HEK293 (cell line): ENCODE data around the gene MALT1.

ENCODE experiments used
- CTCF ChIA-PET: fragments of 350-600 bp; formaldehyde crosslinking; extraction: SDS; loops from one replicate; lab custom pipeline; 2021; ENCODE audit warnings: antibody characterized with exemption; lab: Yijun Ruan, JAX
- POLR2A ChIA-PET: fragments of 300-600 bp; formaldehyde crosslinking; extraction: SDS; loops from one replicate; lab custom pipeline; 2020; ENCODE audit warnings: antibody characterized with exemption, inconsistent platforms; lab: Yijun Ruan, JAX
- H3K27ac ChIP-seq: fragments of 200-500 bp; sonication (Bioruptor generic); 2 replicates; pipeline ENCODE4 v1.5.1; 2014; ENCODE audit warnings: low read depth, low read length, control low read depth, inconsistent platforms; ENCODE audit errors: extremely low read depth
- H3K36me3 ChIP-seq, 2 experiments: fragments of 200-500 bp in 1 of 2; sonication (Bioruptor generic) in 1 of 2; 1 replicate in 1 of 2; 2 replicates in 1 of 2; pipeline ENCODE4 v1.5.1; 2014 to 2017; ENCODE audit warnings: inconsistent platforms in 2 of 2, low read length in 2 of 2; ENCODE audit not compliant: control insufficient read depth in 2 of 2, insufficient read depth in 1 of 2
- H3K4me1 ChIP-seq: fragments of 200-500 bp; sonication (Bioruptor generic); 2 replicates; pipeline ENCODE4 v1.5.1; 2014; ENCODE audit warnings: mild to moderate bottlenecking, low read length, inconsistent platforms; ENCODE audit not compliant: control insufficient read depth, insufficient read depth
- H3K4me3 ChIP-seq: 2 replicates; pipeline ENCODE4 v1.5.1; 2011; ENCODE audit warnings: low read depth, mild to moderate bottlenecking, control low read depth, low read length, moderate library complexity
- H3K9me3 ChIP-seq: fragments of 200-500 bp; sonication (Bioruptor generic); 2 replicates; pipeline ENCODE4 v1.5.1; 2014; ENCODE audit warnings: low read depth, low read length, inconsistent platforms; ENCODE audit not compliant: control insufficient read depth, insufficient read depth
- GLI4 ChIP-seq: fragments of 450-650 bp; formaldehyde crosslinking; IDR thresholded peaks from 2 replicates; pipeline ENCODE4 v1.5.1; 2016; ENCODE audit warnings: missing biosample characterization, missing genetic modification characterization
- GLIS2 ChIP-seq: fragments of 450-650 bp; formaldehyde crosslinking; IDR thresholded peaks from 2 replicates; pipeline ENCODE4 v1.5.1; 2016; ENCODE audit warnings: missing biosample characterization, missing genetic modification characterization
- IKZF3 ChIP-seq: fragments of 450-650 bp; IDR thresholded peaks from 2 replicates; pipeline ENCODE4 v1.5.0; 2018; ENCODE audit warnings: missing biosample characterization, mild to moderate bottlenecking, missing genetic modification characterization, moderate library complexity
- ZBTB17 ChIP-seq: fragments of 450-650 bp; formaldehyde crosslinking; IDR thresholded peaks from 2 replicates; pipeline ENCODE4 v1.5.1; 2016; ENCODE audit warnings: missing biosample characterization, missing genetic modification characterization
- ZBTB8A ChIP-seq: fragments of 450-650 bp; formaldehyde crosslinking; IDR thresholded peaks from 2 replicates; pipeline ENCODE4 v1.5.1; 2016; ENCODE audit warnings: missing biosample characterization, missing genetic modification characterization
- ZEB2 ChIP-seq: fragments of 450-650 bp; formaldehyde crosslinking; IDR thresholded peaks from 2 replicates; pipeline ENCODE4 v1.5.1; 2016; ENCODE audit warnings: missing biosample characterization, missing genetic modification characterization
- ZNF10 ChIP-seq: fragments of 450-650 bp; formaldehyde crosslinking; IDR thresholded peaks from 2 replicates; pipeline ENCODE4 v1.5.1; 2017; ENCODE audit warnings: missing biosample characterization, missing genetic modification characterization
- ZNF121 ChIP-seq: fragments of 450-650 bp; formaldehyde crosslinking; IDR thresholded peaks from 2 replicates; pipeline ENCODE4 v1.5.1; 2016; ENCODE audit warnings: missing biosample characterization, missing genetic modification characterization
- ZNF19 ChIP-seq: fragments of 450-650 bp; formaldehyde crosslinking; IDR thresholded peaks from 2 replicates; pipeline ENCODE4; 2016; ENCODE audit warnings: missing biosample characterization, missing genetic modification characterization, low read depth
- ZNF223 ChIP-seq: fragments of 450-650 bp; formaldehyde crosslinking; IDR thresholded peaks from 2 replicates; pipeline ENCODE4 v1.5.1; 2016; ENCODE audit warnings: missing biosample characterization, missing genetic modification characterization
- ZNF302 ChIP-seq: fragments of 450-650 bp; formaldehyde crosslinking; IDR thresholded peaks from 2 replicates; pipeline ENCODE4 v1.5.1; 2016; ENCODE audit warnings: missing biosample characterization, missing genetic modification characterization, low read depth
- ZNF324 ChIP-seq: fragments of 450-650 bp; formaldehyde crosslinking; IDR thresholded peaks from 2 replicates; pipeline ENCODE4 v1.5.1; 2016; ENCODE audit warnings: missing biosample characterization, missing genetic modification characterization
- ZNF433 ChIP-seq: fragments of 450-650 bp; formaldehyde crosslinking; IDR thresholded peaks from 2 replicates; pipeline ENCODE4 v1.5.1; 2016; ENCODE audit warnings: missing biosample characterization, missing genetic modification characterization, low read depth
- ZNF529 ChIP-seq: fragments of 450-650 bp; formaldehyde crosslinking; IDR thresholded peaks from 2 replicates; pipeline ENCODE4 v1.5.1; 2017; ENCODE audit warnings: missing genetic modification characterization, missing biosample characterization; ENCODE audit not compliant: insufficient replicate concordance
- ZNF558 ChIP-seq: fragments of 450-650 bp; formaldehyde crosslinking; IDR thresholded peaks from 2 replicates; pipeline ENCODE4 v1.5.1; 2016; ENCODE audit warnings: missing biosample characterization, missing genetic modification characterization
- ZNF560 ChIP-seq: fragments of 450-650 bp; formaldehyde crosslinking; IDR thresholded peaks from 2 replicates; pipeline ENCODE4 v1.5.1; 2017; ENCODE audit warnings: missing biosample characterization, missing genetic modification characterization, borderline replicate concordance
- ZNF561 ChIP-seq: fragments of 450-650 bp; IDR thresholded peaks from 2 replicates; pipeline ENCODE4 v1.5.1; 2018; ENCODE audit warnings: missing biosample characterization, missing genetic modification characterization, borderline replicate concordance
- ZNF677 ChIP-seq: fragments of 450-650 bp; IDR thresholded peaks from 2 replicates; pipeline ENCODE4 v1.5.0; 2018; ENCODE audit warnings: missing biosample characterization, mild to moderate bottlenecking, missing genetic modification characterization, moderate library complexity
- ZNF707 ChIP-seq: fragments of 450-650 bp; formaldehyde crosslinking; IDR thresholded peaks from 2 replicates; pipeline ENCODE4 v1.5.1; 2016; ENCODE audit warnings: missing biosample characterization, missing genetic modification characterization
- ZNF76 ChIP-seq: fragments of 450-650 bp; formaldehyde crosslinking; IDR thresholded peaks from 2 replicates; pipeline ENCODE4; 2016; ENCODE audit warnings: low read depth, missing biosample characterization, missing genetic modification characterization, borderline replicate concordance
- ZNF791 ChIP-seq: fragments of 450-650 bp; formaldehyde crosslinking; IDR thresholded peaks from 2 replicates; pipeline ENCODE4 v1.5.1; 2016; ENCODE audit warnings: missing biosample characterization, missing genetic modification characterization
- ZSCAN23 ChIP-seq: fragments of 450-650 bp; formaldehyde crosslinking; IDR thresholded peaks from 2 replicates; pipeline ENCODE4 v1.5.1; 2016; ENCODE audit warnings: missing biosample characterization, missing genetic modification characterization
- TF ChIP-seq, protein P1 (sequence below): fragments of 450-650 bp; formaldehyde crosslinking; IDR thresholded peaks from 2 replicates; pipeline ENCODE4 v1.5.1; 2016; ENCODE audit warnings: missing biosample characterization, missing genetic modification characterization
- TF ChIP-seq, protein P2 (sequence below): fragments of 450-650 bp; formaldehyde crosslinking; IDR thresholded peaks from 2 replicates; pipeline ENCODE4 v1.5.1; 2016; ENCODE audit warnings: missing biosample characterization, missing genetic modification characterization
- TF ChIP-seq, protein P3 (sequence below): fragments of 450-650 bp; formaldehyde crosslinking; IDR thresholded peaks from 2 replicates; pipeline ENCODE4 v1.5.1; 2017; ENCODE audit warnings: missing biosample characterization, missing genetic modification characterization

MALT1 gene

DNA sequence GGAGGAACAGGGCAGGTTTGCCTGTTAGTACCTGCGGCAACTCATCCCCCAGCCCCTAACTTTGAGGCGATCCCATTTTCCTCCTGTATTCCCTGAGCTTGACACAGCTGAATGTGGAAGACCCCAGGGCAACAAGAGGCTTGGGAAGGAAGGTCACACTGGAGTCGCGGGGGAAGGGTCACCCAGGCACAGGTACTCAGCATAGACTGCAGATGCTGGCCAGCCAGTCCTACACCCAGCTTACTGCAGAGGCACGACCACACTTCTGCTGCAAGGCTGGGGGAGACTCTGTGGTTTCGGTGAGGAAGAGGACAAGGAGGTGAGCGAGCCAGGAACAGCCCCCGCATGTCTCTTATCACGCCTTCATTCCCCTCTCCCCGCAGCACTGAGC lies 91.5 kb downstream of the MALT1 start:
- Histone ChIP-seq H3K4me3 (no peak overlapping the region), H3K4me1 (peaks cover 4% of the 10 kb centered on the region; the same call in 1 of the 2 replicates), H3K36me3 (no peaks in the 10 kb centered on the region), H3K9me3 (no peaks in the 10 kb centered on the region), H3K27ac (no peak overlapping the region)
- ChIA-PET POLR2A (interaction anchor here (0.7 to 2.1 kb wide), 2 partner anchors 92 to 186 kb away, joined by 3 to 13 read pairs; partner anchors contain the start of gene MALT1), CTCF (interaction anchor here (0.6 to 12.6 kb wide), 15 partner anchors 10 to 299 kb away, joined by 3 to 363 read pairs (median 6); partner anchors contain the start of gene MALT1)
- TF ChIP-seq ZNF433 (tag by site-specific recombination), result no peak
- no peak for TF ChIP-seq ZNF19 (tag by site-specific recombination)

DNA sequence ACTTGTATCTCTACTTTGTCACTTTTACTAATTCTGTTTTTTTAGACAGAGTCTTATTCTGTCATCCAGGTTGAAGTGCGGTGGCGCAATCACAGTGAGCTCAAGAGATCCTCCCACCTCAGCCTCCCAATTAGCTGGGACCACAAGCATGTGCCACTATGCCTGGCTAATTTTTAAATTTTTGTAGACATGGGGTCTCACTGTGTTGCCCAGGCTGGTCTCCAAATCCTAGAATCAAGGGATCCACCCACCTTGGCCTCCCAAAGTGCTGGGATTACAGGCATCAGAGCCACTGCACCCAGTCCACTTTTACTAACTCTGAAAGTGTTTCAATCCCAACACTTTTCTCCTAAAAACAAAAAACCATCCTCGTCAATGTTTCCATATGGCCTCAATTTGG lies 94.9 kb downstream of the MALT1 start:
- Histone ChIP-seq H3K27ac (no peak overlapping the region), H3K4me3 (no peak overlapping the region), H3K36me3 (no peaks in the 10 kb centered on the region), H3K9me3 (no peaks in the 10 kb centered on the region), H3K4me1 (peaks cover 6% of the 10 kb centered on the region; the same call in 1 of the 2 replicates)
- POLR2A ChIA-PET, result no interaction called here
- CTCF ChIA-PET, result interaction anchor here (0.6 to 12.6 kb wide), 7 partner anchors 14 to 305 kb away, joined by 3 to 363 read pairs (median 5); no protein-coding TSS in a partner anchor
- TF ChIP-seq ZNF76, result no peak
- TF ChIP-seq ZNF121 (tag by site-specific recombination), result peak; percentile 78

DNA sequence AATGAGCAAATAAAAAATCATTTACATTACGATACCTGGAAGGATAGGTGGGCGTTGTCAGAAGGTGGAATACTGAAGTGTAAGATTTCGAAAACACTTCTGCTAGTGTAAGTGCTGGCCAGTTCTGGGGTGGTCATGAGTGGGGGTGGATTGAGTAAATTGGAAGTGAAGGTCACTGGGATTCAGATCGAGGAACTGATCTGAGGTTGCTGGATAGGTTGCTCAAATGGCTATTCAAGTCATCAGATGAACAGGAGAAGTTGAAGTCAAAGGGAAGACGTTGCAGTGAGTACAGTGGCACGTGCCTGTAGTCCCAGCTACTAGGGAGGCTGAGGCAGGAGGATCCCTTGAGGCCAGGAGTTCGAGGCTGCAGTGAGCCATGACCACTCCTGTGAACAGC lies 95.7 kb downstream of the MALT1 start:
- no peak overlapping the region for H3K4me3 ChIP-seq
- no peak for TF ChIP-seq ZNF677 (tag by site-specific recombination)
- TF ChIP-seq ZBTB17, result no peak
- TF ChIP-seq ZNF10 (tag by site-specific recombination), result no peak
- TF ChIP-seq ZNF560 (tag by site-specific recombination), result no peak
- no peak for TF ChIP-seq ZNF791 (tag by site-specific recombination)
- TF ChIP-seq ZNF223 (tag by site-specific recombination), result no peak
- TF ChIP-seq ZNF558, result no peak
- no peak for TF ChIP-seq ZBTB8A (tag by site-specific recombination)
- no peak for TF ChIP-seq GLI4
- TF ChIP-seq, all 188 proteins: peak for 0
- Histone ChIP-seq H3K4me1 (peaks cover 2% of the 10 kb centered on the region; the same call in 1 of the 2 replicates), H3K36me3 (no peaks in the 10 kb centered on the region), H3K27ac (no peak overlapping the region), H3K9me3 (no peaks in the 10 kb centered on the region)
- ChIA-PET CTCF (interaction anchor here (0.6 to 12.6 kb wide), 6 partner anchors 13 to 359 kb away, joined by 3 to 363 read pairs (median 14); no protein-coding TSS in a partner anchor), POLR2A (no interaction called here)

DNA sequence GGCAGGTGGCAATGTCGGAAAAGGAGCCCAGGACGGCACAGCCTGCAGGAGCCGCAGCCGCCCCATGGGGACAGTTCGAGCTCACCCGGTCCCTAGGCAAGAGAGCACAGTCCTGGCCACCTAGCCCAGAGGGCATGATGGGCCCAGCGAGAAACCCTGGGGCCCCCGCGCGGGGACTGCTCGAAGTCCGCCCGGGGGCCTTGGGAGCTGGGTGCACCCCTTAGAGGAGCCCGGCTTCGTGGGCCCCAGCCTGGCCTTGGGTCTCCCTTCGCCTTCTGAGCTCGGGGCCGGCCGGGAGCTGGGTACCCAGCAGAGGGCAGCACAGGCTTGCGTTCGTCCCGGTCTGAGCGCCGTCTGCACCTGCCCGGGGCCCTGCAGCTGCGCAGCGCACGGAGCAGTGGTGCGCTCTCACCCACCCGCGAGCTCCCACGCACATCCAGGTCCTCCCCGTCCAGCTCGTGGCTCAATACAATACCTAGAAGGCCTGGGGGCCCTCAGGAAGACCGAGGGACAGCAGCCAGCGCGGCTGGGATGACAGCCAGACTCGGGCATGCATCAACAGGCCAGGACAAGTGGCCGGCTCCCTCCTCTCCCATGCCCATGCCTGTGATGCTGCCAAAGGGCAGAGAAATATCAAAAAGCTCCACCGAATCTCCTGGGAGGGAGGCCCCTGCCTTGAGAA lies 97.2 kb downstream of the MALT1 start:
- POLR2A ChIA-PET, result interaction anchor here (0.6 to 0.9 kb wide), 5 partner anchors 97 to 381 kb away, joined by 3 to 5 read pairs (median 3); partner anchors contain the start of gene MALT1
- CTCF ChIA-PET, result interaction anchor here (0.5 to 12.6 kb wide), 62 partner anchors 10 to 1877 kb away, joined by 3 to 363 read pairs (median 3); no protein-coding TSS in a partner anchor
- H3K9me3 ChIP-seq, result no peaks in the 10 kb centered on the region
- H3K4me1 ChIP-seq, result peaks cover 2% of the 10 kb centered on the region; the same call in 1 of the 2 replicates
- no peaks in the 10 kb centered on the region for H3K36me3 ChIP-seq
- H3K4me3 ChIP-seq, result peak overlapping the region; percentile 22
- no peak overlapping the region for H3K27ac ChIP-seq
- TF ChIP-seq ZNF529 (tag by site-specific recombination) (no peak), IKZF3 (tag by site-specific recombination) (no peak), ZBTB17 (no peak), ZNF561 (tag by site-specific recombination) (0 out of 2 replicates have a peak, but pooled peaks have one; percentile 24), GLIS2 (peak; percentile 44; the same call in 1 of the 2 replicates), ZEB2 (tag by site-specific recombination) (0 out of 2 replicates have a peak, but pooled peaks have one; percentile 28), ZNF324 (tag by site-specific recombination) (no peak), ZNF302 (tag by site-specific recombination) (no peak), ZSCAN23 (tag by site-specific recombination) (no peak), ZNF707 (no peak)
- TF ChIP-seq, protein P1, sequence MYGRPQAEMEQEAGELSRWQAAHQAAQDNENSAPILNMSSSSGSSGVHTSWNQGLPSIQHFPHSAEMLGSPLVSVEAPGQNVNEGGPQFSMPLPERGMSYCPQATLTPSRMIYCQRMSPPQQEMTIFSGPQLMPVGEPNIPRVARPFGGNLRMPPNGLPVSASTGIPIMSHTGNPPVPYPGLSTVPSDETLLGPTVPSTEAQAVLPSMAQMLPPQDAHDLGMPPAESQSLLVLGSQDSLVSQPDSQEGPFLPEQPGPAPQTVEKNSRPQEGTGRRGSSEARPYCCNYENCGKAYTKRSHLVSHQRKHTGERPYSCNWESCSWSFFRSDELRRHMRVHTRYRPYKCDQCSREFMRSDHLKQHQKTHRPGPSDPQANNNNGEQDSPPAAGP, result no peak
- TF ChIP-seq, protein P2, sequence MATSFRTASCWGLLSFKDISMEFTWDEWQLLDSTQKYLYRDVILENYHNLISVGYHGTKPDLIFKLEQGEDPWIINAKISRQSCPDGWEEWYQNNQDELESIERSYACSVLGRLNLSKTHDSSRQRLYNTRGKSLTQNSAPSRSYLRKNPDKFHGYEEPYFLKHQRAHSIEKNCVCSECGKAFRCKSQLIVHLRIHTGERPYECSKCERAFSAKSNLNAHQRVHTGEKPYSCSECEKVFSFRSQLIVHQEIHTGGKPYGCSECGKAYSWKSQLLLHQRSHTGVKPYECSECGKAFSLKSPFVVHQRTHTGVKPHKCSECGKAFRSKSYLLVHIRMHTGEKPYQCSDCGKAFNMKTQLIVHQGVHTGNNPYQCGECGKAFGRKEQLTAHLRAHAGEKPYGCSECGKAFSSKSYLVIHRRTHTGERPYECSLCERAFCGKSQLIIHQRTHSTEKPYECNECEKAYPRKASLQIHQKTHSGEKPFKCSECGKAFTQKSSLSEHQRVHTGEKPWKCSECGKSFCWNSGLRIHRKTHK (tag by site-specific recombination), result no peak
- TF ChIP-seq, protein P3, sequence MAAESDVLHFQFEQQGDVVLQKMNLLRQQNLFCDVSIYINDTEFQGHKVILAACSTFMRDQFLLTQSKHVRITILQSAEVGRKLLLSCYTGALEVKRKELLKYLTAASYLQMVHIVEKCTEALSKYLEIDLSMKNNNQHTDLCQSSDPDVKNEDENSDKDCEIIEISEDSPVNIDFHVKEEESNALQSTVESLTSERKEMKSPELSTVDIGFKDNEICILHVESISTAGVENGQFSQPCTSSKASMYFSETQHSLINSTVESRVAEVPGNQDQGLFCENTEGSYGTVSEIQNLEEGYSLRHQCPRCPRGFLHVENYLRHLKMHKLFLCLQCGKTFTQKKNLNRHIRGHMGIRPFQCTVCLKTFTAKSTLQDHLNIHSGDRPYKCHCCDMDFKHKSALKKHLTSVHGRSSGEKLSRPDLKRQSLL (tag by site-specific recombination), result no peak
